Measurements from ENCODE around the gene SGK1.
"Not testable (repeated sequence)": the region's sequence is repeated elsewhere in the genome, so short reads cannot be mapped to it uniquely, and the experiment has no call there.

SGK1 gene

DNA sequence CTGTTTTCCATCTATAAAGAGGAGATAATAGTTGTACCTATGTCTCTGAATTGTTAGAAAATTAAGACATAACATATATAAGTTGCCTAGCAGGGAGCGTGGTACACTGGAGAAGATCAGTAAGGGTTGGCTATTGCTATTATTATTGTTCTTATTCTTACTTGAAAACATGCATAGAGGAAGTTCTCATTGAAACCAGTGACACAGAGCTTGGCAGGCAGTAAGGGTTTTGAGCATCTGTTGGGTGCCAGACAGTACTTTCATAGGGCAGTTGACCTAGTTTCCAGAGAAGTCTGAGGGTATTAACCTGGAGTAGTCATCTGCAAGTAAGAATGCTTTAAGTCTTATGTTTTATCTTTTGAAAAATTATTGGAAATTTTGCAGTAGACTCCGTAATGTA lies 13.3 kb upstream of the SGK1 start:
- no peak for DNase-seq
- in situ Hi-C loops (cut with HindIII; ENCODE audit: low pct_ligation_motif_present, low pct_unique_long_range_greater_than_20kb, low sequenced_read_pairs), result no loop called here

DNA sequence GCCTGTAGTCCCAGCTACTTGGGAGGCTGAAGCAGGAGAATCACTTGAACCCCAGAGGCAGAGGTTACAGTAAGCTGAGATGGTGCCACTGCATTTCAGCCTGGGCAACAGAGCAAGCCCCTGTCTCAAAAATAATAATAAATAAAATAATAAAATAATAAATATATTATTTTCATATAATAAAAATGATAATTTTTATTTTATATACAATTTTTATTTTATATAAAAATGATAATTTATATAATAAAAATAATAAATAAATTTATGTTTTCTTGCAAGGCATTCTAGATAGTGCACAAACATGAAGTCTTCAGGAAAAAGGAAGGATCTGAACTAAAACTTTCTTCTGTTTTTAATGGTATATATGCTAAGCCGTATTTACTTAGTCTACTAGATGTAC lies 12.6 kb upstream of the SGK1 start:
- DNase-seq, result no peak

DNA sequence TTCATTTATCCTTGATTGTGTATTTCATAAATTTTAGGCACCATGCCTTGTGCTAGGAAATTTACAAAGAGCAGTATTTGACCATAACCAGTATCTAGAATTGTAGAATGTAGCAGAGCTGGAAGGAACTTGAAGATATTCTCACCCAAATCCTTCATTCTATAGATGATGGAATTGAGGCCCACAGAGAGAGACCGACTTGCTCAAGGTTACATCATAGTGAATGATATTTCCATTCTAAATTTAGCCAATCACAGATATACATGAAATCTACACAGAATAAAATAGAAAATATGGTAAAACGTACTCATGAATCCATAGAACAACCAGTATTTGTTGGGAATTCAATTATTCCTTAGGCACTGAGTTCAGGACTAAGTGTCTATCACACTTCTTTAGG lies 10.9 kb upstream of the SGK1 start:
- in situ Hi-C loops (cut with HindIII; ENCODE audit: low pct_ligation_motif_present, low pct_unique_long_range_greater_than_20kb, low sequenced_read_pairs), result no loop called here
- DNase-seq, result no peak

More for the DNA sequence above, 12.6 kb upstream of the SGK1 start:
- in situ Hi-C loops (cut with HindIII; ENCODE audit: low pct_ligation_motif_present, low pct_unique_long_range_greater_than_20kb, low sequenced_read_pairs), result no loop called here

DNA sequence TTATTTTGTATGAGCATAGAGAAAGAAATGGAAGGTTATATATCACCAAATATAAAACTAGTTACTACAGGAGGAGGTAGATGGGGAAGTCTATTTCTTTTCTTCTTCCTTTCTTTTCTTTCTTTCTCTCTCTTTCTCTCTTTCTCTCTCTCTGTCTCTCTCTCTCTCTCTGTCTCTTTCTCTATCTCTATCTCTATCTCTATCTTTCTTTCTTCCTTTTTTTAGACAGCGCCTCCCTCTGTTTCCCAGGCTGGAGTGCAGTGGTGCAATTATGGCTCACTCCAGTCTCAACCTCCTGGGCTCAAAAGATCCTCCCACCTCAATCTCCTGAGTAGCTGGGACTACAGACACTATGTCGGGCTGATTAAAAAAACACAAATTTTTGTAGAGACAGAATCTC lies 10.2 kb upstream of the SGK1 start:
- DNase-seq, result no peak
- in situ Hi-C loops (cut with HindIII; ENCODE audit: low pct_ligation_motif_present, low pct_unique_long_range_greater_than_20kb, low sequenced_read_pairs), result no loop called here

GRCh38 chr6:134326192-134326591 lies 8.3 kb upstream of the SGK1 start:
- DNase-seq; in situ Hi-C loops (cut with HindIII; ENCODE audit: low pct_ligation_motif_present, low pct_unique_long_range_greater_than_20kb, low sequenced_read_pairs): not testable (repeated sequence)

DNA sequence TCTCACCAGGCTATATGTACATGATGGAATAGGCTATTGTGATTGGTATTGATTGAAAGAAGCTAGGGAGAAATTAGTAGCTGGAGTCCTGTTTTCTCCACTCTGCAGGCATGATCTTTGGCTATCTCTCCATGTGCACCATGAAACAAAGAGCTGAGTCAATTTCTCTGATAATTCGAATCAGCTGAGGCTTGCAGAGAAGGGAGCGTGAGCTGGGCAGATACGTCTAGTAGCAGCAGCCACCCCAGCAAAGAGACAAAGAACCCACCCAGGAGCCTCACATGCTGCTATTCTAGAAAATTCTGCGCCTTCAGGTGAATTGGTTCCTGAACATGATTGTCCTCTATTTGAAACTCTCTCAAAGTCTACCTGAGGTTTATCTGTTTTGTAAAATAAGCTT lies 6.9 kb upstream of the SGK1 start:
- in situ Hi-C loops (cut with HindIII; ENCODE audit: low pct_ligation_motif_present, low pct_unique_long_range_greater_than_20kb, low sequenced_read_pairs), result no loop called here
- DNase-seq, result no peak

GRCh38 chr6:134324141-134324540 lies 6.2 kb upstream of the SGK1 start:
- no peak for DNase-seq
- in situ Hi-C loops (cut with HindIII; ENCODE audit: low pct_ligation_motif_present, low pct_unique_long_range_greater_than_20kb, low sequenced_read_pairs), result no loop called here

- DNase-seq, result no peak
- in situ Hi-C loops (cut with HindIII; ENCODE audit: low pct_ligation_motif_present, low pct_unique_long_range_greater_than_20kb, low sequenced_read_pairs), result no loop called here
Measured at GRCh38 chr6:134323698-134324097, 5.8 kb upstream of the SGK1 start.

DNA sequence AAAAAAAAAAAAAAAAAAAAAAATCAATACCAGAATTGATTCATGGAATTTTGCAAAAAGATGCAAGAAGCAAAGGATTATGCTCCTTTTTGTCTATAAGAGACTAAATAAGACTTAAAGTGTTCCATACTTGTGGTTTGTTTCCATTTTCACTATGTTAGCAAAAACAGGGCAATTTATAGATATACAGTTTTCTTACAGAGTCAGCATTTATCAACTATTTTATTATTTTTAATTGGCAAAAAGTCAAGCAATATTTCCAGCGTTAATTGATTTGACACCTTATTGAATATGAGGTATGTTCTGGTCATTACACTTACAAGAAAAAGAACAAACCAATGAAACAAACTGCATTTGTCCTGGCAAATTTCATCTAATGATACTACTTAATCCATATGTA lies 5.4 kb upstream of the SGK1 start:
- in situ Hi-C loops (cut with HindIII; ENCODE audit: low pct_ligation_motif_present, low pct_unique_long_range_greater_than_20kb, low sequenced_read_pairs), result no loop called here

GRCh38 chr6:134322216-134322615 lies 4.3 kb upstream of the SGK1 start:
- no peak for DNase-seq
- in situ Hi-C loops (cut with HindIII; ENCODE audit: low pct_ligation_motif_present, low pct_unique_long_range_greater_than_20kb, low sequenced_read_pairs), result no loop called here

More for the DNA sequence above, 5.4 kb upstream of the SGK1 start:
- no peak for DNase-seq

GRCh38 chr6:134321246-134321645 lies 3.3 kb upstream of the SGK1 start:
- in situ Hi-C loops (cut with HindIII; ENCODE audit: low pct_ligation_motif_present, low pct_unique_long_range_greater_than_20kb, low sequenced_read_pairs), result no loop called here
- no peak for DNase-seq

DNA sequence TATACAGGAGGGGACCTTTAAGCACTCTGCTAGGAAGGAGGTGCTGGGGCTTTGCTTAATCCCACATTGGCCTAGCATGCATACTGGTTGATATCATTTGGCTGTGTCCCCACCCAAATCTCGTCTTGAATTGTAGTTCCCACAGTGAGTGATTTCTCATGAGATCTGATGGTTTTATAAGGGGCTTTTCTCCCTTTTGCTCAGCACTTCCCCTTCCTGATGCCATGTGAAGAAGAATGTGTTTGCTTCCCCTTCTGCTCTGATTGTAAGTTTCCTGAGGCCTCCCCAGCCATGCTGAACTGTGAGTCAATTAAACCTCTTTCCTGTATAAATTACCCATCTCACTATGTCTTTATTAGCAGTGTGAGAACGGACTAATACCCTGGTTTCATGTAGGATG lies 1.8 kb upstream of the SGK1 start:
- in situ Hi-C loops (cut with HindIII; ENCODE audit: low pct_ligation_motif_present, low pct_unique_long_range_greater_than_20kb, low sequenced_read_pairs); DNase-seq: not testable (repeated sequence)

DNA sequence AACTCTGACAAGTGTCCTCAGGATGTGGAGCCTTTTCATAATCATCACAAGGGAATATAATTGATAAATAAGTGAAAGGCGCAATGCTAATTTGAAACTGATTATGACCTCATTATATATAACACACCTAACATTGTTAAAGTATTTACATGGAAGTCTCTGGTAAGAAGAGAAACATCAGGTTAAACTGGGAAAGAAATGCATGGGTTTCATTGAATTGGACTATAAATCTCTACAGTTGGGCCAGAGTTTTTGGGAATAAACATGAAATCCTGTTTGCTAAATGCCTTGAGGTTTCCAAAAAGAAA lies 1.0 kb upstream of the SGK1 start:
- in situ Hi-C loops (cut with HindIII; ENCODE audit: low pct_ligation_motif_present, low pct_unique_long_range_greater_than_20kb, low sequenced_read_pairs), result no loop called here
- DNase-seq, result no peak

GRCh38 chr6:134318236-134318973 lies 493 bp upstream of the SGK1 start:
- in situ Hi-C loops (cut with HindIII; ENCODE audit: low pct_ligation_motif_present, low pct_unique_long_range_greater_than_20kb, low sequenced_read_pairs), result no loop called here
- no peak for DNase-seq

- in situ Hi-C loops (cut with HindIII; ENCODE audit: low pct_ligation_motif_present, low pct_unique_long_range_greater_than_20kb, low sequenced_read_pairs), result no loop called here
- no peak for DNase-seq
Measured at GRCh38 chr6:134316733-134317431, 1.0 kb downstream of the SGK1 start.

DNA sequence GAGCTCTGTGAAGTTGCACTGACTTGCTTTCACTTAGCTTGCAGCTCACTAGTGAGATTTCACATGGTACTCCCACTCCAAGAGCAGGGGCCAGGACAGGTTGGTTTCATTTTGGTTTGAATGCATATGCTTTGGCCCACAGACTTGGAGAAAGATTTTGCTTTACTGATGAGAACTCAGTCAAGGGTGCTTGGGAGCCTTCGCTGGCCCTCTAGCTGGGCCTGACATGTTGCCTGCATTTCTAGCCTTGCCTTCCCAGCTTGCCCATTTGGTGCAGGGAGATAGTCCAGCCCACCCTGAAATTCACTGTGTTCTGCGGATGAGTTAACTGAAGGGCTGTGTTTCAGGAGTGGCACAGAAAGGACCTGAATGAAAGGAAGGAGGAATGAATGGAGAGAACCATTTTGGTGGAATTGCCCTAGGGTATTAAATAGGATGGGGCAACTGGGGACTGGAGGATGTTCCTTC lies 1.9 kb downstream of the SGK1 start:
- in situ Hi-C loops (cut with HindIII; ENCODE audit: low pct_ligation_motif_present, low pct_unique_long_range_greater_than_20kb, low sequenced_read_pairs), result no loop called here
- no peak for DNase-seq

DNA sequence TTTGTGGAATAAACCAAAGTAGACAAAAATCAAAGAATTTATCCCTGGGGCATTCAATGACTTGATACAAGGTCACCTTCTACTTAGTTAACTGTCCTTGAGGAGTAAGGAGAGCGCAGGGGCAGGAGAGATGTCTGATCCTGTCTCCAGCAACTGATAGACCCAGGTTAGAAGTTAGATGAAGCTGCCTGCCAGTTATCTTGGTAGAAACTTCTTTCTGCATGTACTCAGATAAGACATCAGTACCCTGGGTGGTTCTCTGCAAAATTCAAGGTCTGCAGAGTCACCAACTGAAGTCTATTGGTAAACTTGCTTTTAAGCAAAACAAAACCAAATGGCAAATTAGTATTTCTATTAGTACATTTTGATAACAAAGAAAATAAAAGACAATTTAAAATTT lies 2.7 kb downstream of the SGK1 start:
- in situ Hi-C loops (cut with HindIII; ENCODE audit: low pct_ligation_motif_present, low pct_unique_long_range_greater_than_20kb, low sequenced_read_pairs), result no loop called here
- DNase-seq, result no peak

DNA sequence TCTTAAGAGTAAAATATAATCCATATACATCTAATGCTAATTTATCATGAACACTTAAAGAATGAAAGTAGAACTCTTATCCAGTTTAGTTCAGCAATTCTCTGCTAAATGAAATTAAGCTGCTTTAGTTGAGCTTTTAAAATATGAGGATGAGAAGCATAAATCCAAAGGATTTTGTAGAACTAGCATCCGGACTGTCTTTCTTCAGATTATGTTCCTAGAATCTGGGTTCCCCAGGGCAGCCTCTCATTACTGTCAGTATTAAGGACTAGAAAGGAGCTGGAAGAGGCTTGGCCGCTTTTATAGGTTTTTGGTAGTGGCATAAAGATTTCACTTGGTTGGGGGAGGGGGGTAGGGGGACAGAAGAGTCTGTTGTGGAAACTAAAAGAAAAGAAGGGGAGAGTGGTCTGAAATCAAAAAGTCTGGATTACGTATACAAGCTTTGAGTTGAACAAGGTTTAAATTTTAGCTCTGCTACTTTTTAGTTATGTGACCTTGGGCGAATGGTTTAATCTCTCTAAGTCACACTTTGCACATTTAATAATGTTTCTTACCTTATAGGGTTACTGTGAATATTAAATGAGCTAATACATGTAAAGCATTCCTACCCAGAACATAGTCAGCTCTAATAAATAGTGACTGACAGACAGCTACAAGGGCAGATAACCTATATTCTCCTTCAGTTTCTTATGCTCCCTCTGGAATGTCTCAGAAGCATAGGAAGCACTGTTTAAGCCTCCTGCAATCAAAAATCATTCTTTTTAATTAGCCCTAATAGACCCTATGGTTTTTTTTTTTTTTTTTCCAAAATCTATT lies 3.7 kb downstream of the SGK1 start:
- no peak for DNase-seq
- in situ Hi-C loops (cut with HindIII; ENCODE audit: low pct_ligation_motif_present, low pct_unique_long_range_greater_than_20kb, low sequenced_read_pairs), result no loop called here

GRCh38 chr6:134312038-134312660 lies 5.8 kb downstream of the SGK1 start:
- no peak for DNase-seq
- in situ Hi-C loops (cut with HindIII; ENCODE audit: low pct_ligation_motif_present, low pct_unique_long_range_greater_than_20kb, low sequenced_read_pairs), result no loop called here

Data from ACHN (cell line).